Mesendoderm (in vitro differentiated cells): Measurements from ENCODE around the gene RASIP1.
"Not testable (repeated sequence)": the region's sequence is repeated elsewhere in the genome, so short reads cannot be mapped to it uniquely, and the experiment has no call there.

Source experiments
- DNase-seq: peaks from one replicate; pipeline ENCODE4 v3.0.0; 2013
- H2AK5ac ChIP-seq: 2 replicates; pipeline ENCODE4 v1.6.1; 2013; ENCODE audit warnings: low read length, inconsistent platforms
- H2BK120ac ChIP-seq: 2 replicates; pipeline ENCODE4 v1.6.1; 2013; ENCODE audit warnings: low read depth, mild to moderate bottlenecking, low read length, moderate library complexity, mixed read lengths
- H2BK15ac ChIP-seq: replicated peaks from 2 replicates; pipeline ENCODE4 v1.6.1; 2013; ENCODE audit warnings: low read depth, mild to moderate bottlenecking, moderate library complexity
- H2BK5ac ChIP-seq: 2 replicates; pipeline ENCODE4 v1.6.1; 2013; ENCODE audit warnings: low read length, inconsistent platforms
- H3K18ac ChIP-seq: 2 replicates; pipeline ENCODE4 v1.6.1; 2013; ENCODE audit warnings: mild to moderate bottlenecking, low read length, mixed read lengths
- H3K23ac ChIP-seq: one replicate; pipeline ENCODE4 v1.6.1; 2013; ENCODE audit warnings: low read length
- H3K27ac ChIP-seq: 2 replicates; pipeline ENCODE4 v1.5.1; 2013; ENCODE audit warnings: low read depth, mild to moderate bottlenecking, inconsistent platforms, low read length, moderate library complexity
- H3K27me3 ChIP-seq: 2 replicates; pipeline ENCODE4 v1.6.1; 2013; ENCODE audit warnings: low read length, control low read depth, mild to moderate bottlenecking, inconsistent platforms; ENCODE audit not compliant: insufficient read depth, poor library complexity
- H3K36me3 ChIP-seq: 2 replicates; pipeline ENCODE4 v1.6.1; 2013; ENCODE audit warnings: low read length, inconsistent platforms; ENCODE audit not compliant: control insufficient read depth, insufficient read depth
- H3K4ac ChIP-seq: one replicate; pipeline ENCODE4 v1.6.1; 2013; ENCODE audit warnings: low read depth, mild to moderate bottlenecking, low read length, moderate library complexity
- H3K4me1 ChIP-seq: 2 replicates; pipeline ENCODE4 v1.6.1; 2013; ENCODE audit warnings: low read depth, low read length, inconsistent platforms; ENCODE audit not compliant: control insufficient read depth
- H3K4me2 ChIP-seq: 2 replicates; pipeline ENCODE4 v1.6.1; 2013; ENCODE audit warnings: low read length
- H3K4me3 ChIP-seq: 2 replicates; pipeline ENCODE4 v1.5.1; 2013; ENCODE audit warnings: mild to moderate bottlenecking, low read length
- H3K56ac ChIP-seq: one replicate; pipeline ENCODE4 v1.6.1; 2013; ENCODE audit warnings: low read length
- H3K79me1 ChIP-seq: 2 replicates; pipeline ENCODE4 v1.6.1; 2013; ENCODE audit warnings: low read length, inconsistent platforms
- H3K79me2 ChIP-seq: 2 replicates; pipeline ENCODE4 v1.6.1; 2013; ENCODE audit warnings: mild to moderate bottlenecking, low read length; ENCODE audit not compliant: control insufficient read depth, insufficient read depth
- H3K9ac ChIP-seq: 2 replicates; pipeline ENCODE4 v1.6.1; 2013; ENCODE audit warnings: low read length, inconsistent platforms
- H4K5ac ChIP-seq: one replicate; pipeline ENCODE4 v1.6.1; 2013; ENCODE audit warnings: low read length
- H4K8ac ChIP-seq: one replicate; pipeline ENCODE4 v1.6.1; 2013; ENCODE audit warnings: low read depth, mild to moderate bottlenecking, control low read depth, low read length, moderate library complexity
- WGBS: extraction: QIAGEN DNeasy Blood & Tissue Kit; methylation state at CpG from one replicate; pipeline ENCODE4 v1.1.7; 2013; ENCODE audit warnings: low lambda C conversion rate, missing lambda C conversion rate; ENCODE audit not compliant: insufficient coverage; ENCODE audit errors: extremely low coverage; 5-methylcytosine and 5-hydroxymethylcytosine counted together

Gene RASIP1

DNA sequence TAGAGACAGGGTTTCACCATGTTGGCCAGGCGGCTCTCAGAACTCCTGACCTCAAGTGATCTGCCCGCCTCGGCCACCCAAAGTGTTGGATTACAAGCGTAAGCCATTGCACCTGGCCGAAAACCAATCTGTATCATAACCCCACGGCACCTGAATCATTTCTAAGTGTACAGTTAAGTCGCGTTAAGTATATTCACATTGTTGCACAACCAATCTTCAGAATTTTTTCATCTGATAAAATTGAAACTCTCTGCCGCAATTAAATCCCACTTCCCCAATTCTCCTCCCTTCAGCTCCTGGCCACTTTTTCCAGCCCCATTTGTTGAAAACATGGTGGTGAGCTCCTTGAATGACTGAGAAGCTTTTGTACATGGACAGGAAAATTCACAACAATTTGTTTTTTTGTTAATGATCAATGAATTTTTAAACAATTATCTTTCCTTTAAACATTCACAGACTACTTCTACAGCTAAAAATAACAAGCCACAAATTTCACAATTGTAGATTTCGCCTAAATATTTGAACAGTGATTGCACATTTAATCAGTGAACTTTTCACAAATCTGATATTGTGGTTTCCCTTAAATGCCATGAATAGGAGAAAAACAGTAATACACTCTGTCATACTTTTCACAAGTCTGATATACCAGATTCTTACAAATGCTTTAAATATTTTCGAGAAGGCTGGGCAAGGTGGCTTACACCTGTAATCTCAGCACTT, 28.7 kb upstream of the RASIP1 start:
- H3K18ac ChIP-seq = no peak overlapping the region
- DNase-seq = no peak
- no CpG with 5 or more reads among the region's 11 CpGs for WGBS
- H3K4me2 ChIP-seq = no peak overlapping the region
- no peak overlapping the region for H2BK5ac ChIP-seq
- H3K27ac ChIP-seq = no peak overlapping the region
- no peak overlapping the region for H4K5ac ChIP-seq
- no peak overlapping the region for H2AK5ac ChIP-seq
- H3K4me3 ChIP-seq = no peak overlapping the region
- no peaks in the 10 kb centered on the region for H3K79me1 ChIP-seq
- H3K4me1 ChIP-seq = no peaks in the 10 kb centered on the region
- no peak overlapping the region for H3K9ac ChIP-seq
- H3K79me2 ChIP-seq = no peaks in the 10 kb centered on the region
- H3K23ac ChIP-seq = no peak overlapping the region
- H3K56ac ChIP-seq = no peak overlapping the region
- no peak overlapping the region for H3K4ac ChIP-seq
- no peaks in the 10 kb centered on the region for H3K36me3 ChIP-seq
- H3K27me3 ChIP-seq = no peaks in the 10 kb centered on the region
- no peak overlapping the region for H2BK15ac ChIP-seq
- no peak overlapping the region for H4K8ac ChIP-seq
- no peak overlapping the region for H2BK120ac ChIP-seq

GRCh38 chr19:48768171-48768753, 27.9 kb upstream of the RASIP1 start:
- not testable (repeated sequence) for DNase-seq, H4K8ac ChIP-seq, H3K4me3 ChIP-seq, H3K79me2 ChIP-seq, H3K4me2 ChIP-seq, H3K27ac ChIP-seq, H3K23ac ChIP-seq, H2BK15ac ChIP-seq, H3K18ac ChIP-seq, H3K79me1 ChIP-seq, H3K4ac ChIP-seq, H3K56ac ChIP-seq, H2BK120ac ChIP-seq, H3K27me3 ChIP-seq, H3K9ac ChIP-seq, H3K36me3 ChIP-seq, H4K5ac ChIP-seq, H3K4me1 ChIP-seq, H2AK5ac ChIP-seq, H2BK5ac ChIP-seq
- no CpG with 5 or more reads among the region's 6 CpGs for WGBS

DNA sequence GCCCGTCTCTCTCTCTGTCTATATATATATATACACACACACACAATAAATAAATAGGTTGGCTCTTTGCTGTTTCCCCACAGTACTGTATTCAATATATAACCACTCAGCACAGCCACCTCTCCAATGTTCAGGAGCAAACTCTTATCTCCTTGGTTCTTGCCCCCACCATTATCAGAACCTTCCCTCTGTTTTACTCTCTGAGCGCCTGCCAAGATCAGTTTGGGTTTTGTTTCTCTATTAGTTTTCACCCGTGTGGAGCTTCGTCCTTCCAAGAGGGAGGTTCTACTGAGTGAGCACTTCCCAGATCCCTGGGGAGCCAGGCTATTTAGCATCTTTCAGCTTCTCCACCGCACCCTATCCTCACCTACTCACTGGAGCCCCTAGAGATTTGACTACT, 25.4 kb upstream of the RASIP1 start:
- not testable (repeated sequence) for H3K23ac ChIP-seq, H3K56ac ChIP-seq, H3K79me1 ChIP-seq, H3K36me3 ChIP-seq, H4K8ac ChIP-seq, H3K4me1 ChIP-seq, H2BK5ac ChIP-seq, H2BK120ac ChIP-seq, H3K27me3 ChIP-seq, H4K5ac ChIP-seq, H3K4me2 ChIP-seq, H3K9ac ChIP-seq, H2BK15ac ChIP-seq, H3K4ac ChIP-seq, H3K79me2 ChIP-seq, DNase-seq, H3K27ac ChIP-seq, H3K4me3 ChIP-seq, H3K18ac ChIP-seq, H2AK5ac ChIP-seq
- WGBS = no CpG with 5 or more reads among the region's 5 CpGs

DNA sequence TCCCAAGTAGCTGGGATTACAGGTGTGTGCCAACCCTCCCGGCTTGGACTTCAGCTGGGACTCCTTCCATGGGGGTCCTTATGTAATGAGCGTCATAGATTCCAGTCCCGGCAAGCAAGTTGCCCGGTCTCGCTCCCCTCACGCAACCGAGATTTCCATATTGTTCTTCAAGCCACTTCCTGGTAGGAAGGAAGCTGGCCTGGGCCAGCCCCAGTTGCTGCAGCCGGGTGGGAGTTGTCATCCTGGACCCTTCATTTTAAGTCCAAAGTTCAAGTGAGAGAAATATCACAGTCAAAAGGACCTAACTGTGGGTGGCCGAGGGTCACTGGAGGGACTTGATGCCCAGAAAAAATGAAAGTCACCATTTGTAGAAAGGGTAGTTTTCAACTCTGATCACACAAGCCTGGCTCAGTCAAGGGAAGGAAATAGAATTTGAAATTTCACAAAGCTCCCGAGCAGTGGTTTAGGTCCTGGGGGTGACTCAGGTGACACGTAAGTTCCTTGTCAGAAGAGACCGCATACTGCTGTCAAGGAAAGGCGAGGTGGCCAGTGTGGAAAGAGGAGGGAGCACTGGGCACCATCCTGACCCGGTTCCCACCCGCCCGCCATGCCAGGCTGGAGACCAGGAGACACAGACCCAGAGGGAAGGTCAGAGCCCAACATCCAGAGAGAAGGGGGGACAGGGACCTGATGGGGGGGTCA, 20.2 kb upstream of the RASIP1 start:
- WGBS = no CpG with 5 or more reads among the region's 16 CpGs
- no peaks in the 10 kb centered on the region for H3K36me3 ChIP-seq
- no peaks in the 10 kb centered on the region for H3K27me3 ChIP-seq

DNA sequence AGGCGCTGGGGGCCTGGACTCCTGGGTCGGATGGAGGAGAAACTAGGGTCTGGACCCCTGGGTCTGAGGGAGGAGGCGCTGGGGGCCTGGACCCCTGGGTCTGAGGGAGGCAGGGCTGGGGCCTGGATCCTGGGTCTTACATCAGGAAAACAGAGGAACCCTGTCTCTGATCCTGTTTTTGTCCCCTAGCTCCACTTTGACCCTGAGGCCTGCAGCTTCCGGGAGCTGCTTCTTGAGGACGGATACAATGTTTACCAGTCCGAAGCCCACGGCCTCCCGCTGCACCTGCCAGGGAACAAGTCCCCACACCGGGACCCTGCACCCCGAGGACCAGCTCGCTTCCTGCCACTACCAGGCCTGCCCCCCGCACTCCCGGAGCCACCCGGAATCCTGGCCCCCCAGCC, 17.3 kb upstream of the RASIP1 start:
- DNase-seq = no peak
- Histone ChIP-seq H3K4ac (no peak overlapping the region), H4K8ac (no peak overlapping the region), H3K79me2 (no peaks in the 10 kb centered on the region), H3K27me3 (no peaks in the 10 kb centered on the region), H3K79me1 (no peaks in the 10 kb centered on the region), H3K23ac (no peak overlapping the region), H3K27ac (no peak overlapping the region), H3K9ac (no peak overlapping the region), H2AK5ac (no peak overlapping the region), H3K56ac (no peak overlapping the region), H3K4me3 (no peak overlapping the region), H4K5ac (no peak overlapping the region), H2BK120ac (no peak overlapping the region), H3K18ac (no peak overlapping the region), H3K4me1 (no peaks in the 10 kb centered on the region), H3K4me2 (no peak overlapping the region), H3K36me3 (no peaks in the 10 kb centered on the region), H2BK15ac (no peak overlapping the region), H2BK5ac (no peak overlapping the region)
- WGBS = no CpG with 5 or more reads among the region's 14 CpGs

More for the DNA sequence above, 20.2 kb upstream of the RASIP1 start:
- Histone ChIP-seq H3K4me2 (no peak overlapping the region), H3K4ac (no peak overlapping the region), H3K18ac (no peak overlapping the region), H3K79me2 (no peaks in the 10 kb centered on the region), H2BK15ac (no peak overlapping the region), H2BK5ac (no peak overlapping the region), H3K4me3 (no peak overlapping the region), H4K5ac (no peak overlapping the region), H3K56ac (no peak overlapping the region), H3K4me1 (no peaks in the 10 kb centered on the region), H2AK5ac (no peak overlapping the region), H3K79me1 (no peaks in the 10 kb centered on the region), H3K23ac (no peak overlapping the region), H4K8ac (no peak overlapping the region), H3K9ac (no peak overlapping the region), H2BK120ac (no peak overlapping the region), H3K27ac (no peak overlapping the region)
- DNase-seq = no peak
